ENCODE data around the gene FGF18.

Gene FGF18

GRCh38 chr5:171386861-171387344 lies 32.5 kb upstream of the FGF18 start:
- H3K4me3 ChIP-seq (ENCODE audit: low read length): peak overlapping the region; percentile 90
- no peak for TF ChIP-seq CTCF (conservative IDR thresholded peaks at IDR 0.05; ENCODE audit: low read depth, low read length)
- DNase-seq (ENCODE audit: low read depth): no peak

- TF ChIP-seq CTCF (conservative IDR thresholded peaks at IDR 0.05; ENCODE audit: low read depth, low read length): no peak
- DNase-seq (ENCODE audit: low read depth): peak; percentile 97
- H3K4me3 ChIP-seq (ENCODE audit: low read length): peak within 1 kb of the TSS; percentile 90
These were observed 32.0 kb upstream of the FGF18 start, which contains the start of gene NPM1 for GRCh38 chr5:171387345-171387969. Gene NPM1 (plus strand): TSS chr5:171387849. CDS start chr5:171387949, 100 bp downstream.

DNA sequence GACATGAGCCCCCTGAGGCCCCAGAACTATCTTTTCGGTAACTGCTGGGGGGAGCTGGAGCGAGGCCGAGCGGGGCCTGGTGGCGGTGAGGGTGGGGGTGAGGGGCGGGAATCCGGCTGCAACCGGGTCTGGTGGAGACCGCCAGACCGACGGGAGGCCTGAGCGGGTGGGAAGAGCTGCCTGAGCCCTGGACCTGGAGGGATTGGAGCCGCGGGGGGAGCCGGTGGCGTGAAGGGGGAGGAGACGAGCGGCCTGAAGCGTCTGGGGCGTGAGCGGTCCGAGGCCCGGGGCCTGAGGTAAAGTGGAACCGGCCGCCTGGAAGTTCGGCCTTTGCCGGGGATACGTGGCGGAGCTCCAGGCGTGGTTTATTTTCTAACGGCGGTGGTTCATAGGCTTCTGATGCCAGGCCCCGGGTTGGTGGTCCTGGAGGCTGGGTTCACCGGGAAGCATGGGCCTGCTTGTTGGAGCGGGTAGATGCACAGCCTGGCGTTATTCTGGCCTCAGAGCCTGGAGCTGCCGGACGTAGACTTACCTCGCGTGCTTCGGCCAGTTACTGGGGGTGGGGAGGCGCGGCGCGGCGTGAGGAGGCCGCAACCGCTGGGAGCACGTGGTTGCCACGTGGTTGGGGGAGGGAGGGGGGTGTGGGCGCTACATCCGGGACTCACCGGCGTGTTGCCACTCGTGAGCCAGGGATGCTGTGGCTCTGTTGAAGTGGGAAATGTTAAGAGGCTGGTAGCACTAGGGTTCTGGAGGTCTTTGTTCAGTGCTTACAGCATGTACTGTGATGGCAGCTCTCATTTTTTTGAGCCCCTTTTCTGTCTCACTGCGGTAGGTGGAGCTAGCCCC lies 31.3 kb upstream of the FGF18 start:
- peak overlapping the region; percentile 90 for H3K4me3 ChIP-seq (ENCODE audit: low read length)
- peak; percentile 30 for DNase-seq (ENCODE audit: low read depth)
- TF ChIP-seq CTCF (conservative IDR thresholded peaks at IDR 0.05; ENCODE audit: low read depth, low read length): no peak

DNA sequence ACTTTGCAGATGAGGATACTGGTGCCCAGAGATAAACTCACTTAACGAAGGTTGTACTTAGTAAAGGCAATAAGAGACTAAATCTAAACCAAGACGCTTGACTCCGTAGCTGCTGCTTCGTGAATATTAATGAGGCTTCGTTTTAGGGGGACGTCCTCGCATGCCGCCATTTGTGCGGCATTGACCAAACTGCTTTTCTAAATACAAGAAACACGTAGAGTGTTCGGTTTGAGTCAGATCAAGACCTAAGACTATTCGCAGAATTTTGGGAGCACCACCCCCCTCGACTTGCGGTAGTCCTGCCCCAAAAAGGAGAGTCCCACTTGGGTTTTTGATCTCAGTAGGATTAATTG lies 30.7 kb upstream of the FGF18 start:
- no peak for DNase-seq (ENCODE audit: low read depth)
- peak overlapping the region; percentile 90 for H3K4me3 ChIP-seq (ENCODE audit: low read length)
- TF ChIP-seq CTCF (conservative IDR thresholded peaks at IDR 0.05; ENCODE audit: low read depth, low read length): no peak

- peak overlapping the region; percentile 90 for H3K4me3 ChIP-seq (ENCODE audit: low read length)
- no peak for TF ChIP-seq CTCF (conservative IDR thresholded peaks at IDR 0.05; ENCODE audit: low read depth, low read length)
- no peak for DNase-seq (ENCODE audit: low read depth)
These were observed 28.4 kb upstream of the FGF18 start for GRCh38 chr5:171390883-171391677.

DNA sequence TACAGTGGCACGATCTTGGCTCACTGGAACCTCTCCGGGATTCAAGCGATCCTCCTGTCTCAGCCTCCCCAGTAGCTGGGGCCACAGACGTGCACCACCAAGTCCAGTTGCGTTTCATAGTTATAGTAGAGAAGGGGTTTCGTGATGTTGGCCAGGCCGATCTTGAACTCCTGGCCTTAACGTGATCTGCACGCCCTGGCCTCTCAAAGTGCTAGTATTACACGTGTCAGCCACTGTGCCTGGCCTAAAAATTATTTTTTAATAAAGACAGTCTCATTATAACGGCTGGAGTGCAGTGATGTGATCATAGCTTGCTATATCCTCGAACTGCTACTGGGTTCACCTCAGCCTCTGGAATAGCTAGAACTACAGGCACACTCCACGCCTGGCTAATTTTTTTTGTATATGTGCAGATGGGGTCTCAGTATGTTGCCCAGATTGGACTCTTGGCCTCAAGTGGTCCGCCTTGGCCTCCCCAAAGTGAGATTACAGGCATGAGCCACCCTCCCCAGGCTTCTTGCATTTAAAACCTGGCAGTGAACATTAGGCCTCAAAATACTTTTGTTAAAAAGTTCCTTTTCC lies 27.4 kb upstream of the FGF18 start:
- no peak overlapping the region for H3K4me3 ChIP-seq (ENCODE audit: low read length)
- DNase-seq (ENCODE audit: low read depth): no peak
- no peak for TF ChIP-seq CTCF (conservative IDR thresholded peaks at IDR 0.05; ENCODE audit: low read depth, low read length)

Measured in retinal pigment epithelial cell (primary cell).